HCT116 (cell line): Measurements from ENCODE around the gene ZBTB21.
A peak's percentile ranks its signal among the peaks of the same experiment; 100 is the strongest.

ENCODE experiments used
- ATF3 ChIP-seq: IDR thresholded peaks from 2 replicates; pipeline ENCODE4 v1.6.1; 2012
- EGR1 ChIP-seq: IDR thresholded peaks from 2 replicates; pipeline ENCODE4 v1.6.1; 2012; ENCODE audit warnings: low read depth
- ELF1 ChIP-seq: IDR thresholded peaks from 2 replicates; pipeline ENCODE4 v1.6.1; 2012; ENCODE audit warnings: low read depth, borderline replicate concordance
- EZH2 ChIP-seq: fragments of 200-600 bp; sonication (generic); IDR thresholded peaks from 2 replicates; pipeline ENCODE4 v1.6.1; 2017; ENCODE audit warnings: antibody characterized with exemption, mixed run types
- EZH2phosphoT487 ChIP-seq: fragments of 200-600 bp; IDR thresholded peaks from 2 replicates; pipeline ENCODE4 v1.6.1; 2018; ENCODE audit warnings: antibody characterized with exemption, borderline replicate concordance
- POLR2A ChIP-seq: IDR thresholded peaks from 2 replicates; pipeline ENCODE4 v1.7.0; 2011; ENCODE audit warnings: borderline replicate concordance; ENCODE audit not compliant: insufficient read depth, insufficient read length; ENCODE audit errors: extremely low read depth
- RAD21 ChIP-seq: IDR thresholded peaks from 2 replicates; pipeline ENCODE4 v1.6.1; 2012; ENCODE audit warnings: low read depth, mild to moderate bottlenecking
- SRF ChIP-seq: IDR thresholded peaks from 2 replicates; pipeline ENCODE4 v1.6.1; 2012; ENCODE audit warnings: low read depth
- YY1 ChIP-seq: IDR thresholded peaks from 2 replicates; pipeline ENCODE4 v1.6.1; 2011; ENCODE audit warnings: low read length, low read depth, moderate library complexity, mild to moderate bottlenecking; ENCODE audit not compliant: insufficient replicate concordance; ENCODE audit errors: extremely low read depth
- ZNF274 ChIP-seq: fragments of 200-500 bp; sonication (Bioruptor generic); IDR thresholded peaks from 2 replicates; pipeline ENCODE4 v1.6.1; 2014; ENCODE audit warnings: mild to moderate bottlenecking, low read depth, low read length, inconsistent platforms
- TF ChIP-seq, protein P1 (sequence below): IDR thresholded peaks from 2 replicates; pipeline ENCODE4 v1.6.1; 2012
- TF ChIP-seq, protein P2 (sequence below), 3 experiments: fragments of 200-600 bp in 1 of 3; sonication (generic) in 1 of 3; IDR thresholded peaks in 2 of 3; conservative IDR thresholded peaks in 1 of 3; 2 replicates each; pipeline ENCODE4 v1.5.1; 2012 to 2017; ENCODE audit warnings: low read depth in 2 of 3, low read length in 2 of 3, antibody characterized with exemption in 1 of 3, borderline replicate concordance in 1 of 3, control low read depth in 1 of 3, mild to moderate bottlenecking in 1 of 3, mixed read lengths in 1 of 3, mixed run types in 1 of 3, moderate library complexity in 1 of 3; ENCODE audit not compliant: insufficient read depth in 1 of 3

DNA sequence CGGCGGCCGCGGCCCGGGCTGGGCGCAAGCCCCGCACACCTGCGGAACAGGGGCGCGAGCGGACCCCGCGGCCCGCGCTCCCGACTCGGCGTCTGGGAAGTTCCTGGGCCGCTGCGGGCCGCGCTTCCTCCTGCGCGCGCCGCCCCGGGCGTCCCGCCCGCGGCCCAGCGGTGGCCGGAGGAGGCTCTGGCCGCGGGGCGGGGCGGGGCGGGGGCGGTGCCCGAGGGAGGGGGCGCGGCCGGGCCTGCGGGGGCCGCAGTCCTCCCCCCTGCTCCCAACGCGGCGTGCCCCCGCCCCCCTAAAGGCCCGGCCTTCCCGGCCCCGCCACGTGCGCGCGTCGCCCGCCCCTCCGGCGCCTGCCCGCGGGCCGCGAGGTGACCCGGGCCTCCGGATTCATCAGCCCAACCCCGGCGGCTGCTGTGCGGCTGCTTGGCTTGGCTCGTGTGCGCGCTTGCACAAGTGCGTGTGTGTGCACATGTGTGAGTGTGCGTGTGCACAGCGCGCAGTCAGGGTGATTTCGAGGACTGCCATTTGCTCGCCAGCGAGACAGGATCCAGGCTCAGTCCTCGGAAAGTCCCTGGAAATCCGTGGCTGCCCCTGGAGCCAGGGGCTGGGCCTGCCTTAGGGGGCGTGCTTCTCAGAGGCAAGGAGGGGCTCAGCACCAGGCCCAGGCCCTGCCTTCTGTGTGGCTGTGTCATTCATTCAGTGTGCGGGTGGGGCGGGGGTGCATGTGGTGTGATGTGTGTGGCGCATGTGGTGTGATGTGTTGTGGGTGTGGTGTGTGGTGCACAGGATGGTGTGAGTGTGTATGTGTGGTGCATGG lies 56.1 kb downstream of the ZBTB21 start, which contains the start of gene C2CD2:
- TF ChIP-seq, protein P1, sequence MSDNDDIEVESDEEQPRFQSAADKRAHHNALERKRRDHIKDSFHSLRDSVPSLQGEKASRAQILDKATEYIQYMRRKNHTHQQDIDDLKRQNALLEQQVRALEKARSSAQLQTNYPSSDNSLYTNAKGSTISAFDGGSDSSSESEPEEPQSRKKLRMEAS = no peak
- TF ChIP-seq RAD21 (no peak), POLR2A (peak; percentile 59), EZH2phosphoT487 (no peak), EZH2 (no peak), EGR1 (no peak), ZNF274 (no peak), SRF (no peak), YY1 (no peak), ATF3 (no peak), ELF1 (no peak)
- TF ChIP-seq, protein P2, sequence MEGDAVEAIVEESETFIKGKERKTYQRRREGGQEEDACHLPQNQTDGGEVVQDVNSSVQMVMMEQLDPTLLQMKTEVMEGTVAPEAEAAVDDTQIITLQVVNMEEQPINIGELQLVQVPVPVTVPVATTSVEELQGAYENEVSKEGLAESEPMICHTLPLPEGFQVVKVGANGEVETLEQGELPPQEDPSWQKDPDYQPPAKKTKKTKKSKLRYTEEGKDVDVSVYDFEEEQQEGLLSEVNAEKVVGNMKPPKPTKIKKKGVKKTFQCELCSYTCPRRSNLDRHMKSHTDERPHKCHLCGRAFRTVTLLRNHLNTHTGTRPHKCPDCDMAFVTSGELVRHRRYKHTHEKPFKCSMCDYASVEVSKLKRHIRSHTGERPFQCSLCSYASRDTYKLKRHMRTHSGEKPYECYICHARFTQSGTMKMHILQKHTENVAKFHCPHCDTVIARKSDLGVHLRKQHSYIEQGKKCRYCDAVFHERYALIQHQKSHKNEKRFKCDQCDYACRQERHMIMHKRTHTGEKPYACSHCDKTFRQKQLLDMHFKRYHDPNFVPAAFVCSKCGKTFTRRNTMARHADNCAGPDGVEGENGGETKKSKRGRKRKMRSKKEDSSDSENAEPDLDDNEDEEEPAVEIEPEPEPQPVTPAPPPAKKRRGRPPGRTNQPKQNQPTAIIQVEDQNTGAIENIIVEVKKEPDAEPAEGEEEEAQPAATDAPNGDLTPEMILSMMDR (IDR thresholded peaks at IDR 0.05 in 2 of 3, conservative IDR thresholded peaks at IDR 0.05 in 1 of 3; ENCODE audit: borderline replicate concordance in 1 of 3, insufficient read depth in 1 of 3, low read depth in 2 of 3, low read length in 2 of 3) = no peak
